Fibroblast of skin of left quadriceps (primary cell): ENCODE measurements around the gene KDSR.

ENCODE experiments used
- DNase-seq, 2 experiments: peaks; one replicate each; pipeline ENCODE4 v3.0.0-alpha.2; 2013; ENCODE audit warnings: low read depth in 2 of 2

The KDSR gene

GRCh38 chr18:63367053-63367953 is at the start of gene KDSR:
KDSR (minus strand) TSS chr18:63367206; CDS start chr18:63367118, 88 bp downstream.
- peak; percentile 98 for DNase-seq

GRCh38 chr18:63412953-63413352 is 45.9 kb upstream of the KDSR start:
- no peak for DNase-seq

GRCh38 chr18:63410792-63411191 is 43.8 kb upstream of the KDSR start:
- DNase-seq: peak; percentile 23 to 29

GRCh38 chr18:63409301-63409700 is 42.3 kb upstream of the KDSR start:
- no peak for DNase-seq

- DNase-seq: no peak
Measured at GRCh38 chr18:63407734-63408133, 40.7 kb upstream of the KDSR start.

GRCh38 chr18:63405986-63406385 is 39.0 kb upstream of the KDSR start:
- DNase-seq: no peak

- DNase-seq: no peak
Measured at GRCh38 chr18:63402246-63403162, 35.5 kb upstream of the KDSR start.

GRCh38 chr18:63399300-63399699 is 32.3 kb upstream of the KDSR start:
- no peak for DNase-seq

- DNase-seq: no peak
Measured at GRCh38 chr18:63397349-63397748, 30.3 kb upstream of the KDSR start.

- DNase-seq: no peak
Measured at GRCh38 chr18:63395503-63395902, 28.5 kb upstream of the KDSR start.

GRCh38 chr18:63394954-63395353 is 27.9 kb upstream of the KDSR start:
- no peak for DNase-seq

GRCh38 chr18:63387861-63388260 is 20.9 kb upstream of the KDSR start:
- no peak for DNase-seq

- DNase-seq: no peak
Measured at GRCh38 chr18:63382843-63383242, 15.8 kb upstream of the KDSR start.

- no peak for DNase-seq
Measured at GRCh38 chr18:63379639-63379962, 12.6 kb upstream of the KDSR start.

GRCh38 chr18:63378919-63379638 is 12.1 kb upstream of the KDSR start:
- DNase-seq: no peak

GRCh38 chr18:63377275-63377980 is 10.4 kb upstream of the KDSR start:
- no peak for DNase-seq

GRCh38 chr18:63376538-63376937 is 9.5 kb upstream of the KDSR start:
- no peak for DNase-seq

- DNase-seq: no peak
Measured at GRCh38 chr18:63374540-63374939, 7.5 kb upstream of the KDSR start.

- DNase-seq: no peak
Measured at GRCh38 chr18:63373161-63373560, 6.2 kb upstream of the KDSR start.

GRCh38 chr18:63368611-63369010 is 1.6 kb upstream of the KDSR start:
- no peak for DNase-seq
